Small intestine (tissue), 7 donors: ENCODE measurements around the gene SLC9A9. TPM values are rescaled to one million over a fixed set of nuclear protein-coding genes. Genes with fewer than 3 reads are reported as not detected.

Source experiments
- DNase-seq, 2 donors: peaks; one replicate each; pipeline versions ENCODE4 v3.0.0 to v3.0.0-alpha.2; 2013
- FAIRE-seq: peaks from 2 replicates; lab custom pipeline; 2012; peaks lifted over from hg19 to GRCh38; lab: Jason Lieb, UNC
- H3K27ac ChIP-seq, 3 donors: one replicate each; pipeline ENCODE4 v1.5.1; 2013; ENCODE audit warnings: low read length in 2 of 3, mild to moderate bottlenecking in 2 of 3, control low read depth in 1 of 3, inconsistent platforms in 1 of 3, low read depth in 1 of 3, moderate library complexity in 1 of 3
- H3K27me3 ChIP-seq, 3 donors: one replicate each; pipeline ENCODE4 v1.6.1; 2013; ENCODE audit warnings: low read length in 3 of 3, inconsistent platforms in 1 of 3; ENCODE audit not compliant: control insufficient read depth in 3 of 3, insufficient read depth in 3 of 3
- H3K36me3 ChIP-seq, 3 donors: one replicate each; pipeline ENCODE4 v1.6.1; 2013; ENCODE audit warnings: low read length in 3 of 3, inconsistent platforms in 1 of 3, low read depth in 1 of 3, mild to moderate bottlenecking in 1 of 3, moderate library complexity in 1 of 3; ENCODE audit not compliant: control insufficient read depth in 3 of 3, insufficient read depth in 2 of 3
- H3K4me1 ChIP-seq, 3 donors: one replicate each; pipeline ENCODE4 v1.6.1; 2013; ENCODE audit warnings: low read length in 2 of 3, inconsistent platforms in 1 of 3, low read depth in 1 of 3, mild to moderate bottlenecking in 1 of 3, moderate library complexity in 1 of 3; ENCODE audit not compliant: control insufficient read depth in 3 of 3, insufficient read depth in 2 of 3
- H3K4me3 ChIP-seq, 3 donors: one replicate each; pipeline ENCODE4 v1.5.1; 2013; ENCODE audit warnings: low read length in 3 of 3, control low read depth in 1 of 3, inconsistent platforms in 1 of 3, low read depth in 1 of 3, mild to moderate bottlenecking in 1 of 3, moderate library complexity in 1 of 3
- H3K9me3 ChIP-seq, 2 donors: one replicate each; pipeline ENCODE4 v1.6.1; 2013; ENCODE audit warnings: low read depth in 1 of 2, low read length in 1 of 2; ENCODE audit not compliant: control insufficient read depth in 2 of 2, insufficient read depth in 1 of 2
- WGBS, 3 donors: extraction: QIAGEN DNeasy Blood & Tissue Kit; methylation state at CpG; one replicate each; pipeline ENCODE4 v1.1.7; 2013; 5-methylcytosine and 5-hydroxymethylcytosine counted together
- polyA plus RNA-seq, 4 donors: library from polyadenylated mRNA; stranded (reverse) in 3 of 4; unstranded in 1 of 4; fragments of 200-250 nt in 3 of 4; fragments of 120-200 nt in 1 of 4; gene quantifications; one replicate each; pipeline versions ENCODE4 v1.2.1 to v1.2.3, GENCODE V29; 2013
- donor health status: healthy with polysubstance abuse.
- donor health status: control.
- donor health status: control.
- donor health status: Bipolar disorder and iron deficiency.
- donor health status: healthy.

SLC9A9 gene
- polyA plus RNA-seq, 4 donors = 1.4 to 4.6 (median 4.1) TPM; not detected in 1

GRCh38 chr3:143775459-143775858, 72.8 kb downstream of the SLC9A9 start:
- no peak for FAIRE-seq
- H3K36me3 ChIP-seq = no peaks in the 10 kb centered on the region
- no peaks in the 10 kb centered on the region for H3K4me1 ChIP-seq
- no peaks in the 10 kb centered on the region for H3K27me3 ChIP-seq
- H3K9me3 ChIP-seq = no peaks in the 10 kb centered on the region
- 16 to 20% (median 16%) methylated on average over 4 of the region's 4 CpGs for WGBS, 3 donors
- no peak overlapping the region for H3K27ac ChIP-seq
- DNase-seq = peak; percentile 20 to 21
- H3K4me3 ChIP-seq = no peak overlapping the region

GRCh38 chr3:143771939-143772338, 76.3 kb downstream of the SLC9A9 start:
- Histone ChIP-seq H3K27me3 (peaks cover 0 to 2% (median 0%) of the 10 kb centered on the region in 3 donors), H3K4me3 (no peak overlapping the region), H3K27ac (no peak overlapping the region), H3K36me3 (no peaks in the 10 kb centered on the region), H3K9me3 (no peaks in the 10 kb centered on the region), H3K4me1 (no peaks in the 10 kb centered on the region)
- DNase-seq (no peak), FAIRE-seq (no peak)
- 75 to 84% (median 81%) methylated on average over 5 of the region's 5 CpGs for WGBS, 3 donors

GRCh38 chr3:143771258-143771657, 77.0 kb downstream of the SLC9A9 start:
- Histone ChIP-seq H3K4me3 (no peak overlapping the region), H3K27me3 (peaks cover 0 to 2% (median 0%) of the 10 kb centered on the region in 3 donors), H3K27ac (no peak overlapping the region), H3K4me1 (no peaks in the 10 kb centered on the region), H3K9me3 (no peaks in the 10 kb centered on the region), H3K36me3 (no peaks in the 10 kb centered on the region)
- no peak for DNase-seq
- FAIRE-seq = no peak
- WGBS, 3 donors = 40 to 72% (median 60%) methylated on average over 3 of the region's 3 CpGs

- Histone ChIP-seq H3K27me3 (peaks cover 0 to 2% (median 0%) of the 10 kb centered on the region in 3 donors), H3K27ac (no peak overlapping the region), H3K4me3 (no peak overlapping the region), H3K36me3 (no peaks in the 10 kb centered on the region), H3K4me1 (no peaks in the 10 kb centered on the region), H3K9me3 (no peaks in the 10 kb centered on the region)
- DNase-seq = no peak
- FAIRE-seq = no peak
- 50 to 68% (median 51%) methylated on average over 2 of the region's 2 CpGs for WGBS, 3 donors
These were observed 77.9 kb downstream of the SLC9A9 start for GRCh38 chr3:143770391-143770790.

GRCh38 chr3:143769616-143770015, 78.7 kb downstream of the SLC9A9 start:
- Histone ChIP-seq H3K27me3 (peaks cover 0 to 2% (median 0%) of the 10 kb centered on the region in 3 donors), H3K27ac (no peak overlapping the region), H3K9me3 (no peaks in the 10 kb centered on the region), H3K36me3 (no peaks in the 10 kb centered on the region), H3K4me3 (no peak overlapping the region), H3K4me1 (no peaks in the 10 kb centered on the region)
- peak in 1 of 2 donors; percentile 2 for DNase-seq
- 8 to 16% (median 11%) methylated on average over 1 of the region's 1 CpG for WGBS, 3 donors
- FAIRE-seq = no peak

- Histone ChIP-seq H3K27ac (no peak overlapping the region), H3K4me1 (no peaks in the 10 kb centered on the region), H3K27me3 (peaks cover 0 to 2% (median 0%) of the 10 kb centered on the region in 3 donors), H3K36me3 (no peaks in the 10 kb centered on the region), H3K4me3 (no peak overlapping the region), H3K9me3 (no peaks in the 10 kb centered on the region)
- FAIRE-seq (no peak), DNase-seq (no peak)
- 88 to 95% (median 94%) methylated on average over 1 of the region's 1 CpG for WGBS, 3 donors
These were observed 83.4 kb downstream of the SLC9A9 start for GRCh38 chr3:143764840-143765239.

GRCh38 chr3:143763564-143764162, 84.6 kb downstream of the SLC9A9 start:
- Histone ChIP-seq H3K4me3 (no peak overlapping the region), H3K36me3 (no peaks in the 10 kb centered on the region), H3K4me1 (no peaks in the 10 kb centered on the region), H3K27ac (no peak overlapping the region), H3K9me3 (no peaks in the 10 kb centered on the region), H3K27me3 (peaks cover 0 to 2% (median 0%) of the 10 kb centered on the region in 3 donors)
- FAIRE-seq (no peak), DNase-seq (no peak)

GRCh38 chr3:143757691-143758090, 90.6 kb downstream of the SLC9A9 start:
- no peak for FAIRE-seq
- H3K4me1 ChIP-seq = no peaks in the 10 kb centered on the region
- H3K9me3 ChIP-seq = no peaks in the 10 kb centered on the region
- DNase-seq = no peak
- H3K4me3 ChIP-seq = no peak overlapping the region
- no peaks in the 10 kb centered on the region for H3K36me3 ChIP-seq
- H3K27me3 ChIP-seq = no peaks in the 10 kb centered on the region
- WGBS, 3 donors = 61 to 78% (median 62%) methylated on average over 4 of the region's 4 CpGs
- no peak overlapping the region for H3K27ac ChIP-seq

GRCh38 chr3:143755978-143756377, 92.3 kb downstream of the SLC9A9 start:
- WGBS, 3 donors = 54 to 85% (median 59%) methylated on average over 2 of the region's 2 CpGs
- H3K27ac ChIP-seq = no peak overlapping the region
- peaks cover 0 to 2% (median 0%) of the 10 kb centered on the region in 3 donors for H3K4me1 ChIP-seq
- no peak overlapping the region for H3K4me3 ChIP-seq
- FAIRE-seq (no peak), DNase-seq (no peak)
- H3K27me3 ChIP-seq = no peaks in the 10 kb centered on the region
- H3K9me3 ChIP-seq = no peaks in the 10 kb centered on the region
- no peaks in the 10 kb centered on the region for H3K36me3 ChIP-seq
